ENCODE measurements around the gene CCDC8.

DNA sequence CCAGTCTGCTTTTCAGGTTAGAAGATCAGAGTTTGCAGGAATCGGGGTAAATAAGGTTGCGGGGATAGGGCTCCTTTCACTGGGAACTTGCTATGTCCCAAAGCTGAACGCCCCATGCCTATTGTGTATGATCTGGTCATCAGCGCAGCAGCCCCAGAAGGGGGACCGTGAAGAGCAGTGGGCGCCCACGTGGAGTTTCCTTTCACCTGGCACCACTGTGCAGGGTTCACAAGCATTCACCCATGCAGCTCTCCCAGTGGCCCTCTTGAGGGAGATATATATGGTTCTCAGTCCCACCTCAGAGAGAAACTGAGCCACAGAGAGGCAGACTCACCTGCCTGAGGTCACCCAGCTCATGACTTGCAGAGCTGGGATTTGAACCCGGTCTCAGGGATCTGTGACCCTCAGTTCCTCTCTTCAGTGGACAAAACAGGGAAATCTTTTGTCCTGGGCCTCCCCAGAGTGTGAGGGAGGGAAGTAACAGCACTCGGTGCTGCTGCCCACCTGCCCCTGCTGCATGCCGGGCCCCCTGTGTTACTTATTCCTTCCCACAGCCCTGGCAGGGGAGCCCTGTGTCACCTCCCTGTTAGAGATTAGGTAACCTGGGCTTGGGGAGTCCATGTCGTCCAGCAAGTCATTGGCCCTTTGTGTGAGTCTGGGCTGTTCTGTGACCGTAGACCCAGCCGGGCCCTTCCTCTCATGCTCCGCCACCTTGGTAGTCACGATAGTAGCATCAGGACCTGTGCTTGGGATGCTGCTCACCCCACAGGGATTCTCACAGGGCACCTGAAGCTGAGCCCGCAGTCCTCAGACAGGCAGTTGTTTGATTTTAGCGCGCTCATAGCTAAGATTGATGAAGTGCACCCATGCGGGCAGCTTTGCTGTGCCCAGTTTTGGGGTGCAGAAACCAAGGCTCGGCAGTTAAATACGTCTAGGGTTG is 38.6 kb downstream of the CCDC8 start:
- TF ChIP-seq, protein P1, sequence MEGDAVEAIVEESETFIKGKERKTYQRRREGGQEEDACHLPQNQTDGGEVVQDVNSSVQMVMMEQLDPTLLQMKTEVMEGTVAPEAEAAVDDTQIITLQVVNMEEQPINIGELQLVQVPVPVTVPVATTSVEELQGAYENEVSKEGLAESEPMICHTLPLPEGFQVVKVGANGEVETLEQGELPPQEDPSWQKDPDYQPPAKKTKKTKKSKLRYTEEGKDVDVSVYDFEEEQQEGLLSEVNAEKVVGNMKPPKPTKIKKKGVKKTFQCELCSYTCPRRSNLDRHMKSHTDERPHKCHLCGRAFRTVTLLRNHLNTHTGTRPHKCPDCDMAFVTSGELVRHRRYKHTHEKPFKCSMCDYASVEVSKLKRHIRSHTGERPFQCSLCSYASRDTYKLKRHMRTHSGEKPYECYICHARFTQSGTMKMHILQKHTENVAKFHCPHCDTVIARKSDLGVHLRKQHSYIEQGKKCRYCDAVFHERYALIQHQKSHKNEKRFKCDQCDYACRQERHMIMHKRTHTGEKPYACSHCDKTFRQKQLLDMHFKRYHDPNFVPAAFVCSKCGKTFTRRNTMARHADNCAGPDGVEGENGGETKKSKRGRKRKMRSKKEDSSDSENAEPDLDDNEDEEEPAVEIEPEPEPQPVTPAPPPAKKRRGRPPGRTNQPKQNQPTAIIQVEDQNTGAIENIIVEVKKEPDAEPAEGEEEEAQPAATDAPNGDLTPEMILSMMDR (conservative IDR thresholded peaks at IDR 0.05 in 1 of 2, IDR thresholded peaks at IDR 0.05 in 1 of 2; ENCODE audit: extremely low read depth in 1 of 2, insufficient read depth in 1 of 2, low read depth in 1 of 2, low read length in 2 of 2) = no peak
- no peak for TF ChIP-seq EZH2 (IDR thresholded peaks at IDR 0.05; ENCODE audit: borderline replicate concordance, low read length)
